ENCODE data around the gene PASK. TPM values are rescaled to one million over a fixed set of nuclear protein-coding genes. Genes with fewer than 3 reads are reported as not detected.

PASK gene
- total and polyA plus RNA-seq, 9 of the 15 experiments (the other 6 are each of a cell fraction or from before 2014, with no cell fraction given) = 1.5 to 30.3 (median 9.9) TPM

DNA sequence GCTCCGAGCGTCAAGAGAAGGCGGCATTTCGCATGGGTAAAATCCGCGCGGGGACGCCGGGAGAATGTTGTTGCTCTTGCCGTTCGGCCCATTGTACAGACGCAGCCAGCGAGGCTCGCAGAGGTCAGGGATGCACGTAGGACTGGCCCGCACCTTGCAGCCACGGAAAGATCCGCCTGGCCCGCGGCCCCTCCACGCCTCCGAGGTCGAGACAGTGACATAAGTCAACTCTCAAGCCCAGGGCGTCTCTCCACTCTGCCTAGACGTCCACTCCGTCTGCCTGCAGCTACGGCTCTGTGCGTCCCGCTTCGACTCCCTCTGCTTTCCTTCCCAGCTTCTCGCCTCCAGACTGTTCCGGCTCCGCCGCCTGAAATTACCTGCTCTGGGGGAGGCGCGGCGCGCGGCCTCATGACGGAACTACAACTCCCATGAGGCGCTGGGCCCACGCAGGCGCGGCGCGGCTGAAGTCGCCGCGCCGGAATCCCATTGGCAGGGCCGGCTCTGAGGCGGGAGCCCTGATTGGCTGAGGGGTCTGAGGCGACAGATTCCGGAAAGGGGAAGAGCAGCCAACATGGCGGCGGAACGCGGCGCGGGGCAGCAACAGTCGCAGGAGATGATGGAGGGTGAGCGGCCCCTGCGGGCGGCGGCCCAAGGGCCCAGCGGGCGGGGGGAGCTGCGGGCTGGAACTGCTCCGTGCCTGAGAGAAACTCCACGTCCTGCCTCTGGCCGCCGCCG, 820 bp upstream of the PASK start, which contains the start of gene PPP1R7 (continued):
- TF ChIP-seq, protein P1, sequence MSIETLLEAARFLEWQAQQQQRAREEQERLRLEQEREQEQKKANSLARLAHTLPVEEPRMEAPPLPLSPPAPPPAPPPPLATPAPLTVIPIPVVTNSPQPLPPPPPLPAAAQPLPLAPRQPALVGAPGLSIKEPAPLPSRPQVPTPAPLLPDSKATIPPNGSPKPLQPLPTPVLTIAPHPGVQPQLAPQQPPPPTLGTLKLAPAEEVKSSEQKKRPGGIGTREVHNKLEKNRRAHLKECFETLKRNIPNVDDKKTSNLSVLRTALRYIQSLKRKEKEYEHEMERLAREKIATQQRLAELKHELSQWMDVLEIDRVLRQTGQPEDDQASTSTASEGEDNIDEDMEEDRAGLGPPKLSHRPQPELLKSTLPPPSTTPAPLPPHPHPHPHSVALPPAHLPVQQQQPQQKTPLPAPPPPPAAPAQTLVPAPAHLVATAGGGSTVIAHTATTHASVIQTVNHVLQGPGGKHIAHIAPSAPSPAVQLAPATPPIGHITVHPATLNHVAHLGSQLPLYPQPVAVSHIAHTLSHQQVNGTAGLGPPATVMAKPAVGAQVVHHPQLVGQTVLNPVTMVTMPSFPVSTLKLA (conservative IDR thresholded peaks at IDR 0.05) = peak; percentile 62 to 74
- TF ChIP-seq KLF16 (IDR thresholded peaks at IDR 0.05) = no peak
- TF ChIP-seq, protein P2, sequence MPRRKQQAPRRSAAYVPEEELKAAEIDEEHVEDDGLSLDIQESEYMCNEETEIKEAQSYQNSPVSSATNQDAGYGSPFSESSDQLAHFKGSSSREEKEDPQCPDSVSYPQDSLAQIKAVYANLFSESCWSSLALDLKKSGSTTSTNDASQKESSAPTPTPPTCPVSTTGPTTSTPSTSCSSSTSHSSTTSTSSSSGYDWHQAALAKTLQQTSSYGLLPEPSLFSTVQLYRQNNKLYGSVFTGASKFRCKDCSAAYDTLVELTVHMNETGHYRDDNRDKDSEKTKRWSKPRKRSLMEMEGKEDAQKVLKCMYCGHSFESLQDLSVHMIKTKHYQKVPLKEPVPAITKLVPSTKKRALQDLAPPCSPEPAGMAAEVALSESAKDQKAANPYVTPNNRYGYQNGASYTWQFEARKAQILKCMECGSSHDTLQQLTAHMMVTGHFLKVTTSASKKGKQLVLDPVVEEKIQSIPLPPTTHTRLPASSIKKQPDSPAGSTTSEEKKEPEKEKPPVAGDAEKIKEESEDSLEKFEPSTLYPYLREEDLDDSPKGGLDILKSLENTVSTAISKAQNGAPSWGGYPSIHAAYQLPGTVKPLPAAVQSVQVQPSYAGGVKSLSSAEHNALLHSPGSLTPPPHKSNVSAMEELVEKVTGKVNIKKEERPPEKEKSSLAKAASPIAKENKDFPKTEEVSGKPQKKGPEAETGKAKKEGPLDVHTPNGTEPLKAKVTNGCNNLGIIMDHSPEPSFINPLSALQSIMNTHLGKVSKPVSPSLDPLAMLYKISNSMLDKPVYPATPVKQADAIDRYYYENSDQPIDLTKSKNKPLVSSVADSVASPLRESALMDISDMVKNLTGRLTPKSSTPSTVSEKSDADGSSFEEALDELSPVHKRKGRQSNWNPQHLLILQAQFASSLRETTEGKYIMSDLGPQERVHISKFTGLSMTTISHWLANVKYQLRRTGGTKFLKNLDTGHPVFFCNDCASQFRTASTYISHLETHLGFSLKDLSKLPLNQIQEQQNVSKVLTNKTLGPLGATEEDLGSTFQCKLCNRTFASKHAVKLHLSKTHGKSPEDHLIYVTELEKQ (CRISPR knock-in tag; IDR thresholded peaks at IDR 0.05) = no peak
- TF ChIP-seq, protein P3, sequence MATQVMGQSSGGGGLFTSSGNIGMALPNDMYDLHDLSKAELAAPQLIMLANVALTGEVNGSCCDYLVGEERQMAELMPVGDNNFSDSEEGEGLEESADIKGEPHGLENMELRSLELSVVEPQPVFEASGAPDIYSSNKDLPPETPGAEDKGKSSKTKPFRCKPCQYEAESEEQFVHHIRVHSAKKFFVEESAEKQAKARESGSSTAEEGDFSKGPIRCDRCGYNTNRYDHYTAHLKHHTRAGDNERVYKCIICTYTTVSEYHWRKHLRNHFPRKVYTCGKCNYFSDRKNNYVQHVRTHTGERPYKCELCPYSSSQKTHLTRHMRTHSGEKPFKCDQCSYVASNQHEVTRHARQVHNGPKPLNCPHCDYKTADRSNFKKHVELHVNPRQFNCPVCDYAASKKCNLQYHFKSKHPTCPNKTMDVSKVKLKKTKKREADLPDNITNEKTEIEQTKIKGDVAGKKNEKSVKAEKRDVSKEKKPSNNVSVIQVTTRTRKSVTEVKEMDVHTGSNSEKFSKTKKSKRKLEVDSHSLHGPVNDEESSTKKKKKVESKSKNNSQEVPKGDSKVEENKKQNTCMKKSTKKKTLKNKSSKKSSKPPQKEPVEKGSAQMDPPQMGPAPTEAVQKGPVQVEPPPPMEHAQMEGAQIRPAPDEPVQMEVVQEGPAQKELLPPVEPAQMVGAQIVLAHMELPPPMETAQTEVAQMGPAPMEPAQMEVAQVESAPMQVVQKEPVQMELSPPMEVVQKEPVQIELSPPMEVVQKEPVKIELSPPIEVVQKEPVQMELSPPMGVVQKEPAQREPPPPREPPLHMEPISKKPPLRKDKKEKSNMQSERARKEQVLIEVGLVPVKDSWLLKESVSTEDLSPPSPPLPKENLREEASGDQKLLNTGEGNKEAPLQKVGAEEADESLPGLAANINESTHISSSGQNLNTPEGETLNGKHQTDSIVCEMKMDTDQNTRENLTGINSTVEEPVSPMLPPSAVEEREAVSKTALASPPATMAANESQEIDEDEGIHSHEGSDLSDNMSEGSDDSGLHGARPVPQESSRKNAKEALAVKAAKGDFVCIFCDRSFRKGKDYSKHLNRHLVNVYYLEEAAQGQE (IDR thresholded peaks at IDR 0.05; ENCODE audit: borderline replicate concordance) = peak; percentile 70
- TF ChIP-seq, protein P3 (CRISPR knock-in tag; IDR thresholded peaks at IDR 0.05; ENCODE audit: low read depth) = 0 out of 2 replicates have a peak, but pooled peaks have one; percentile 19
- TF ChIP-seq TAF9B (IDR thresholded peaks at IDR 0.05; ENCODE audit: partially characterized antibody) = peak; percentile 50
- peak; percentile 60 for TF ChIP-seq ASH1L (IDR thresholded peaks at IDR 0.05; ENCODE audit: borderline replicate concordance, low read depth, partially characterized antibody)
- peak; percentile 48; the same call in 1 of the 2 replicates for TF ChIP-seq POLR2AphosphoS5 (IDR thresholded peaks at IDR 0.05; ENCODE audit: control insufficient read depth, insufficient read depth, low read depth, low read length)
- no peak for TF ChIP-seq ZNF224 (CRISPR knock-in tag; IDR thresholded peaks at IDR 0.05)
